DMS53 (cell line): Measurements from ENCODE around the gene SPATA20.

Source experiments
- DNase-seq: peaks from one replicate; lab custom pipeline; 2025; lab: John Stamatoyannopoulos, UW

Gene SPATA20

GRCh38 chr17:50547035-50547735 is at the start of gene SPATA20:
TSS of gene SPATA20 (plus strand) at chr17:50547174. CDS start at chr17:50547209, 35 bp downstream.
- peak; percentile 99 for DNase-seq

GRCh38 chr17:50498021-50498874 is 48.7 kb upstream of the SPATA20 start:
- DNase-seq = peak; percentile 78

GRCh38 chr17:50499270-50499669 is 47.7 kb upstream of the SPATA20 start:
- no peak for DNase-seq

- no peak for DNase-seq
Measured at GRCh38 chr17:50499721-50500120, 47.3 kb upstream of the SPATA20 start.

- DNase-seq = peak; percentile 71
Measured at GRCh38 chr17:50501054-50501453, 45.9 kb upstream of the SPATA20 start.

GRCh38 chr17:50502301-50502990 is 44.5 kb upstream of the SPATA20 start:
- no peak for DNase-seq

GRCh38 chr17:50505591-50506130 is 41.3 kb upstream of the SPATA20 start:
- DNase-seq = no peak

- DNase-seq = no peak
Measured at GRCh38 chr17:50506298-50506697, 40.7 kb upstream of the SPATA20 start.

- DNase-seq = peak; percentile 95
Measured at GRCh38 chr17:50507871-50508572, 39.0 kb upstream of the SPATA20 start, which contains the start of gene MYCBPAP. TSS of gene MYCBPAP (plus strand) at chr17:50508439. CDS start at chr17:50508675, 236 bp downstream.

GRCh38 chr17:50508573-50509460 is 38.2 kb upstream of the SPATA20 start:
- peak; percentile 40 for DNase-seq

GRCh38 chr17:50511058-50511457 is 35.9 kb upstream of the SPATA20 start:
- peak; percentile 47 for DNase-seq

- DNase-seq = no peak
Measured at GRCh38 chr17:50513495-50513894, 33.5 kb upstream of the SPATA20 start.

GRCh38 chr17:50514388-50514787 is 32.6 kb upstream of the SPATA20 start:
- DNase-seq = no peak

GRCh38 chr17:50514936-50515702 is 31.9 kb upstream of the SPATA20 start:
- DNase-seq = no peak

GRCh38 chr17:50517011-50517410 is 30.0 kb upstream of the SPATA20 start:
- DNase-seq = no peak

GRCh38 chr17:50517504-50518383 is 29.2 kb upstream of the SPATA20 start:
- no peak for DNase-seq

- DNase-seq = no peak
Measured at GRCh38 chr17:50518384-50519023, 28.5 kb upstream of the SPATA20 start.

GRCh38 chr17:50519141-50519834 is 27.7 kb upstream of the SPATA20 start:
- no peak for DNase-seq
